ENCODE results near the gene NR2F2.

The NR2F2 gene

DNA sequence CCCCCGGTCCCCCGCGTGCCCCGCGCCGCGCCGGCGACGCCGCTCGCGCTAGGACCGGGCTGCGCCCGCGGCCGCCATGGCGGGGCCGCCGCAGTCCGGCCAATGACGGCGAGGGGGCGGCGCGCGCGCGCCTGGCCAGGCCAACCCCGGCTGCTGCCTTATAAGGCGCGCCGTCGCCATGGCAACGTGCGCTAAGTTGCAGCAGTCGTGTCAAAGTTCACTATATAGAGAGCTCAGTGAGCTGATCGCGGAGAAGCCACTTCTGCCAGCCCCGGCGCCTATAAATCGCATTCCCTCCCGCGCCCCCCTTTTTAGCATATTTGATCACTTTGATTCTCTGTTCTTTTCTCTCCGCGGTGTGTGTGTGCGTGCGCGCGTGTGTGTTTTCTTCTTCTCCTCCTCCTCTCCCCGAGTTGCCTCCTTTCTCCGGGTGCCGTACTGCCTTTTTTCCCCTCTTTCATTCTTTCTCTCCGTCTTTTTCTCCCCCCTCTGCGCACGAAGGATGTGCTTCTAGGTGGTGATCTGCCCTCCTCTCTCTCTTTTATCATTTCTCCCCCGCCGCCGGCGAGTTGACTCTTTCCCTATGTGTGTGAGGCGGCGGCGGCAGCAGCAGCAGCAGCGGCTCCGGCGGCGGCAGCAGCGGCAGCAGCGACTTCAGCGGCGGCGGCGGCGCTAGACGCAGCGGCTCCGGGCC lies at the start of gene NR2F2:
TSS of gene NR2F2 (plus strand) at position 251 of the 694 bp plus-strand sequence. CDS start 1,406 bp downstream, outside the sequence.
- DNase-seq: peak; percentile 95

DNA sequence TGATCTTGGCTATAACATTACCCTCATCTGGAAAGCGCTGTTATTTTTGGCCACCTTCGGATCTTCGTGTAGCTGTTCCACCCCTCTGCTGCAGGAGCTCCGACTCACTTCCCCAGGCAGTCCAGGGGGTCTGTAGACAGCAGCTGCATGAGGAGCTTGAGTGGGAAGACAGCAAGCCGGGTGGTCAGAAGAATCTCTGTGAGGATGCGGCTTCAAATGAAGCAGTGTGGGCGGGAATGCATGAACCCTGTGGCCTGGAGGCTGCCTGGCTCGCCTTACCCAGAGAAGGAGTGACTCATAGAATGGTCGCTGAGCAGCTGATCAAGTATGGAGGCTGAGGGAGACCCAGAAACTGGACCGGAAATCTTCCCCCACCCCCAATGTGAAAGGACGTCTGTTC lies 45.2 kb upstream of the NR2F2 start:
- DNase-seq: peak; percentile 47

GRCh38 chr15:96285729-96286254 lies 44.7 kb upstream of the NR2F2 start:
- DNase-seq: no peak

DNA sequence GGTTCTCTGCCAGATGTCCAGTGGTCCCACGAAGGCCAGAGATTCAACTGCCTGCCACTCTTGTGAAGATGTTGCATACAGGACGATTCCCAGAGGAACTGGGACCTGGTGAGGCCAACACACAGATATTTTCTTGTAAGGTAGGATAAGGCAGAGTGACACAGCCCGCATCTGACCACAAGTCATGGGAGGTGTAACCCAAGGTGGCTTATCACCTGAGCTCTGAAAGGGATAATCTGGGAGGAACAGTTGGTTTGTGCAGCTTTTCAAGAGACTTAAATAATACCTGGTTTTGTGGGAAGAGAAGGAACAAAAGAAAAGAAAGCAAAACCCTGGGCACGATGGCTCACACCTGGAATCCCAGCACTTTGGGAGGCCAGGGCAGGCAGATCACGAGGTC lies 39.8 kb upstream of the NR2F2 start:
- DNase-seq: no peak

DNA sequence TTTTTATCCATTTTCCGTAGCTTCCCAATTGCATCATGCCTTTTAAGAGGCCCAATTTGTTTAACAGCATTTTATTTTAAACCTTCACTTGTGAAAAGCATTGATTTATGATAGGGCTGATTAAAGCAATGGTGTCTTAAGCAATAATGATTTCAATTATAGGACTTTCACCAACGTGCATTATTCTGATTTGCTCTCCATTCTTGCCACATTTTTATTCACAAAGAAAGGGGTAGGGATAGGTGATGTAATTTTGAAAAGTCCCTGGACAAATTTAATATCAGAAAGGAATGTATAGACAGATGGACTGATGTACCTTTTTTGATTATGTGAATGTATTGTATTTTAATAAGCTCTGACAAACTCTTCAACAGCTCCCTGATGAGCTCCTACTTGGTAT lies 37.9 kb upstream of the NR2F2 start:
- DNase-seq: no peak

DNA sequence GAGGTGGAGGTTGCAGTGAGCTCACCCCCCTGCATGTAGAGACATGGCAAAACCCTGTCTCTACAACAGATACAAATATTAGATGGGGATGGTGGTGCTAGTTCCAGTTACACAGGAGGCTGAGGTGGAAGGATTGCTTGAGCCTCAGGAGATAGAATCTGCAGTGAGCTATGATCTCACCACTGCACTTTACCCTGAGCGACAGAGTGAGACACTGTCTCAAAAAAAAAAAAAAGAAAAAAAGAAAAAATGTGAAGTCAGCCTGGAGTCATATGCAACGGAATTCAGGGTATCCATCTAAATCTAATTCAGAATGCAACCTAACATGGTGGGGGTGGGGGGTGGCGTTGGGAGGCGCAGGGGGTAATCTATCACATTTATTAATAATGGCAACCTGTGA lies 37.1 kb upstream of the NR2F2 start:
- no peak for DNase-seq

DNA sequence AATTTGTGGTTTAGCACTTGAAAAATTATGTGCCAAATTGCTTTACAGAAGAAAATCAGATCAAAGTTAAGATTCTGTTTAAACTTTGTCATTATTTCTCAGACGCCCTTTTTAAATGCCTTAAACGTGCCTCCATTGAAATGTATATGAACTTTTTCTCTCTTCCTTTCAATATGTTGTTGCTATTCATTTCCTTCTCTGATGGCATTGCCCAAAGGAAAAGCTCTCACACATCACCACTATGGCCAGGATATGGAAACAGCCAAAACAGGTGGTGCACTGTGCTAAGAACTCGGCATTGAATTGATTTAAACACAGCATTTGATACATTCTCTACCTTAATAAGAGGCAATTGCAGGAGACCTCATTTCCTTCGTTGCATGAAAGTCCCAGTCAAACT lies 35.7 kb upstream of the NR2F2 start:
- no peak for DNase-seq

DNA sequence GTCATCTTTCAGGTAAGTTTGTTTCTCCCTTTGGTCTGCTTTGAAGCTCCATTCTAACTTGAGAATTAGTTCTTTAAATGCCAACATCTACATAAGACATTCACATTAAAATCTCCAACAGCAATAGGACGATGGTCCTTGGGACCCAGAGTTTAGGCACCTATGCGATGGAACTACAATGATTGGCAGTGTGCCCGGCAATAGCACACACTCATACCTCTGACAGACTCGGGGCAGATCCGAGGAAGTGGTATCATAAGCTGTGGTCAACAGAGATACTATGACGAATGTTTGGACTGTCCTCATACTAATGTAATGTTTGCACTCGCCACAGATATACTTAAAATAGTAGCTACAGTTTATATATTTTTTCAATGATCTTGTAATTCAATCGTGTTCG lies 34.2 kb upstream of the NR2F2 start:
- DNase-seq: no peak

DNA sequence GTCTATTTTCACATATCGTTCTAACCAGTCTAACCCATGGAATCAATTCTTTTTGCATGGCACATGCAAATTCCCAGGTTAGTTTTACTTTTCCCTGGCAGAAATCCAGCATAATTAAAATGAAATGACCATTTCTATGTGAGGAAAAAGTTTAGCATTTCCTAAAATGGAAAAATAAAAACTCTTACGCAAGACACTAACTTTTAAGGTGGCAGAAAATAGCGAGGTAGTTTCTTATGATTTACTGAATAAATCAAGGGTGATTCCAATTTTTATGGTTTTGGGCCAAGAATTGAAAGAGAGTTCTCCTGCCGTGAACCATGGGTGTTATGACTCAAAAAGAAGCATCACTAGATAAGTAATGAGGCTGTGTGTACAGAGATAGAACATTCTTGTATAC lies 32.7 kb upstream of the NR2F2 start:
- no peak for DNase-seq

DNA sequence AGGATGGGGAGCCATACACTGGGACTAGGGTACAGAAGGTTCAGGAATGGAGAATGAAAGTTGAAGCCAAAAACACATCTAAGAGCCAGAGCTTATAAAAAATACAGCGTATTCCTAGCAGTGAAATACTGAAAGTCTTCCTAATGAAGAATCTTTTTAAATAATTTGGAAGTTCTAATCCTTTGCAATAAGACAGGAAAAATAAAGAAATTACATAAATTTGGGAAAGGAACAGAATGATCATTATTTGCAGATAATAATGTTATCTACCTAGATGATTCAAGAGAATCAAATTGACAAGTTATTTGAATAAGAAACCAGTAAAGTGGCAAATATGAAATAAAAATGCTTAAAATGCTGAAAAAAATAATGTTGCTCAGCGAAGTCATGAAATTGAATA lies 32.3 kb upstream of the NR2F2 start:
- DNase-seq: no peak

DNA sequence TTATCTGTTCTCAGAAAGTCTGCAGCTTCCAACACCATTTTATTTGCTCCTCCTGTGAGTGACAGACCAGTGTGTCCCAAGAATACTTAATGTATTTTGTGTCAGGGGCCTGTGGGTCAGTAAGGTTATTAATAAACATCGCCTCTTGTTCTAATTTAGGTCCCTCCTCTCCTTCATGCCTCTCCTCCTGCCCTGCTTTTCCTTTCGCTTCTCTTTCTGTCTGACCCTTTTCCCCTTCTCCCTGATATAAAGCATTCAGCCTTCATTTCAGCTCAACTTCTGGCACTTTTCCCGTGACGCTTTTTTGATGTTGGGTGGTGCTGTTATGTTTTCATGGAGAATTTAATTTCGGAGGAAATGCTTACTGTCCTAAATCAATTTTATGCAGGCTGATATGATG lies 29.7 kb upstream of the NR2F2 start:
- no peak for DNase-seq

DNA sequence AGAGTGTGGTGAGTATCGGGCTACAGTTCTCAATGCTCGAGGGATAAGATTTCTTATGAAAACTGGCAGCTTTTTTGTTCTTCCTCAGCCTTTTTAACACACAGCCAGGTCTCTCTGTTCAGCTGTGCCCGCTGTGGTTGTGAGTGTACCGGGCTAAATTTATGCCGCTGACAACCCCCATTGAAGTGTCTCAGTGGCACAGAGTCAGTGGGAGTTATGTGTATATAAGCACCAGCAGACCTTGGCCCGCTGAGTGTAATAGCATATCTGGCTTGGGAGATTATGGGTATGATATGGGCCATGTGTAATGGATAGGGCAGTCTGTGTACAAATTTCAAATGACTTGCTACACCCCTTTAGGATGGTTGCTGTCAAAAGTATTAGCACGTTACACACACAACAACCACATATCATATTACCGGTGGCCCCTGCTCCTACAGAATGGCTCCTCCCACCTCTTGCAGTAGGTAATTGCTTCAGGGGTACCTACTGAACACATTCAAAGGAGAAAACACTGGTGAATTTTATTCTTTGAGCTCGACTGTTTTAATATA lies 26.9 kb upstream of the NR2F2 start:
- DNase-seq: no peak

DNA sequence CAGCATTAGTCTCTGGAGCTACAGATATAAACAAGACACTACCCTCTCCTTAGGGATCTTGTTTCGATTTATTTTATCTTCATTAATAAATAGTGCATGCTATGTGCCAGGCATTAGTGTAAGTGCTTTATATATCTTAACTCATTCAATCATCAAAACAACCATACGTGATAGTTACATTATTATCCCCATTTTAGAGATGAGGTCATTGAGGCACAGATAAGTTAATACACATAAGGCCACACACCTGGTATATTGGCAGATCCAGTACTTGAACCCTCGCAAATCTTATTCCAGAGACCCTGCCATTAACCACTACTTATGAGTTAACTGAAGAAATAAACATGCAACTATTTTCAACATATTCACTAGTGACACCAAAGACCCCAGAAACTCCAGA lies 25.7 kb upstream of the NR2F2 start:
- DNase-seq: no peak

GRCh38 chr15:96306321-96306720 lies 24.2 kb upstream of the NR2F2 start:
- DNase-seq: no peak

GRCh38 chr15:96307856-96308394 lies 22.6 kb upstream of the NR2F2 start:
- DNase-seq: no peak

DNA sequence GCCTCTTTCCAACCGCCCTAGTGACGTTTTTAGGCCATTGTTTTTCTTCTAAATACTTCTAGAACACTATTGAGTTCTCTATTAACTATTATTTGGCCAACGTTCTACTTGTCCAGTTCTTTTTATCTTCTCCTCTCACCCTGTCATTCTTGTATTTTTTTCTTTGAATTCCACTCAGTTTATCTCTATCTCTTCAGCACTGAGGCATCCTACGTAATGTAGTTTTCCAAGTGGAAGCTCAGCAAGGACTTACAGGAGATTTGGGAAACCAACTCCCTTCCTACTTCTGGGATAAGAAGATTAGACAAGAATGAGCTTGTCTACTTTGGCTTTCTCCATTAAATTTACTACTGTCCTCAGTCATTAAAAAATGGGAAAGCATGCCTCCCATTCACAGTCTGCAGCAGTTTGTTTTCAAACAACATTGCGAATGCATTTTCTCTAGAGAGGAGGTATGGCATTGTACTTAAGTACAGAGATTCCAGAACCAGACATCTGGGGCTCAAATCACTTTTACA lies 21.3 kb upstream of the NR2F2 start:
- DNase-seq: no peak

DNA sequence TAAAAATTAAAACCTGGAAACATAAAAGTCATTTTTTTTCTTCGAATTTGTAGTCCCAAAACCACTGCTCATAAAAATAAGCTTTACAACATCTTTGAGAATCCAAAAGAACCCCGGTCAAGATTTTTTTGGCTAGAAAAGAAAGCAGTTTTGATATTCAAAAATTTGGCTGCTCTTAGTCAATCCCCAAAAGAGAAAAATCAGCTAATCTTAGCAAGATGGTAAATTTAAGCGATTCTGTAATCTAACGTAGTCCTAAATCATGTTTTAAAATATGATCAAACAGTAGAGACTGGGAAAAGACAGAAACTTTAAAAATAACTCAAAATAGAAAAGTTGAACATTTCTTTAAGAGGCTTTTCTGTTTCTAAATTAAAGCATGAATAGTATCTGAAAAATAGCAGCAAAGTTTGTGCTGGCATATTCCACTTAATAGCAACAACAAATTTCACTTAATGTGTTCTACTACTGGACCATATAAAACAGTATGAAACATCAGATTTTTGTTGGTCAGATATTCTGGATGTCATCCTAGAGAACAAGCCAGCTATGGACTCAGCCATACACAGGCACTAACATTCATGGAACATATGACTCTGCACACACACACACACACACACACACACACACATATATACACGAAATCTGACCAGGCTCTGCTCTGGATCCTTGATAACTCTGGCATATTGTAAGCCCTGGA lies 19.1 kb upstream of the NR2F2 start:
- peak; percentile 42 for DNase-seq

- no peak for DNase-seq
Observed at GRCh38 chr15:96311956-96312294, 18.6 kb upstream of the NR2F2 start.

- DNase-seq: no peak
Observed at GRCh38 chr15:96312641-96313335, 17.7 kb upstream of the NR2F2 start.

DNA sequence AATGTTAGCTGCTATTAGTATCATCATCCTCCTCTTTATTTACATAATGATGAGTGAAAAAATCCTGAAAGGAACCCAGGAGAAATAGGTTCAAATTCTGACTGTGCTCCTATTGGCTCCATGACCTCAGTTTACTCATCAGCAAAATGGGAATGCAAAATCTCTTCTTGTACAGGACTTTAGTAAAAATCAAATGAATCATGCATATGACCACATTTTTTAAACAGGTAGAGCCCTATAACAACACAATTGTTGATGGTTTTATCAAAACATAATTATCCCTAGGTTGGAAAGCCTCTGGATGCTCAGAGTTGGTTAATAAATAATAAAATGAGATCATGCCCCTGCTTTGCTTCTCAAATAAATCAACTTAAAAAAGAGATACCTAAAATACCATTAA lies 16.0 kb upstream of the NR2F2 start:
- DNase-seq: no peak

DNA sequence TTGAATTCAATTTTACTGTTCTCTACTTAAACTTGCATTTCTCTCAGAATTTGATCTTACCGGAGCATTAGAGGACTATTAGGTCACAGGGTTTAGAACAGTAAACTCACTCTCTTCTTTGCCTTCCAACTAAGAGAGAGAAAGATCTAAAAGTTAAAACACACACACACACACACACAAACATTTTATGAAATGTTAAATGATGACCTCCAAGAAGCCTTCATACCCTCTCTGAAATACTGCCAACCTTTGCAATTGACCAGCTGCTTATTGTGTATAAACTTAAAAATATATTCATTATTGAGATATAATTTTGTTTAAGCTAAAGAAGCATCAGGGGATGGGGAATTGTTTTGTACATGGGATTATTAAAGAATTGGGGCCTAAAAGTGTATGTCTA lies 15.5 kb upstream of the NR2F2 start:
- DNase-seq: no peak

GRCh38 chr15:96316953-96317629 lies 13.4 kb upstream of the NR2F2 start:
- DNase-seq: no peak

GRCh38 chr15:96320107-96320506 lies 10.4 kb upstream of the NR2F2 start:
- no peak for DNase-seq

All from left hindlimb (tissue), 1 donor.